Activated naive CD8-positive, alpha-beta T cell treated with anti-CD3 and anti-CD28 coated beads for 36 hours (primary cell): ENCODE data around the gene DCUN1D3. TPM values are rescaled to one million over a fixed set of nuclear protein-coding genes. Genes with fewer than 3 reads are reported as not detected.
"Not testable (repeated sequence)": the region's sequence is repeated elsewhere in the genome, so short reads cannot be mapped to it uniquely, and the experiment has no call there.

Source experiments
- DNase-seq: peaks from one replicate; pipeline ENCODE4 v3.0.0; 2021
- H3K27ac Mint-ChIP-seq: one replicate; pipeline ENCODE4 v1.8.0; 2022; ENCODE audit warnings: mild to moderate bottlenecking, moderate library complexity, mixed read lengths
- H3K27me3 Mint-ChIP-seq: one replicate; pipeline ENCODE4 v1.8.0; 2022; ENCODE audit warnings: mild to moderate bottlenecking, mixed read lengths
- H3K36me3 Mint-ChIP-seq: one replicate; pipeline ENCODE4 v1.8.0; 2021; ENCODE audit warnings: mild to moderate bottlenecking, mixed read lengths
- H3K4me1 Mint-ChIP-seq: one replicate; pipeline ENCODE4 v1.8.0; 2021; ENCODE audit warnings: mixed read lengths
- H3K4me3 Mint-ChIP-seq: one replicate; pipeline ENCODE4 v1.8.0; 2022; ENCODE audit warnings: mild to moderate bottlenecking, moderate library complexity, mixed read lengths
- H3K9me3 Mint-ChIP-seq: one replicate; pipeline ENCODE4 v1.8.0; 2022; ENCODE audit warnings: mixed read lengths
- total RNA-seq, 2 experiments: library from RNA; stranded (reverse); gene quantifications; one replicate each; pipeline ENCODE4 v1.2.3, GENCODE V29; 2021

The DCUN1D3 gene
- total RNA-seq, 2 experiments from 2014 or later: 7.7 to 8.2 TPM

DNA sequence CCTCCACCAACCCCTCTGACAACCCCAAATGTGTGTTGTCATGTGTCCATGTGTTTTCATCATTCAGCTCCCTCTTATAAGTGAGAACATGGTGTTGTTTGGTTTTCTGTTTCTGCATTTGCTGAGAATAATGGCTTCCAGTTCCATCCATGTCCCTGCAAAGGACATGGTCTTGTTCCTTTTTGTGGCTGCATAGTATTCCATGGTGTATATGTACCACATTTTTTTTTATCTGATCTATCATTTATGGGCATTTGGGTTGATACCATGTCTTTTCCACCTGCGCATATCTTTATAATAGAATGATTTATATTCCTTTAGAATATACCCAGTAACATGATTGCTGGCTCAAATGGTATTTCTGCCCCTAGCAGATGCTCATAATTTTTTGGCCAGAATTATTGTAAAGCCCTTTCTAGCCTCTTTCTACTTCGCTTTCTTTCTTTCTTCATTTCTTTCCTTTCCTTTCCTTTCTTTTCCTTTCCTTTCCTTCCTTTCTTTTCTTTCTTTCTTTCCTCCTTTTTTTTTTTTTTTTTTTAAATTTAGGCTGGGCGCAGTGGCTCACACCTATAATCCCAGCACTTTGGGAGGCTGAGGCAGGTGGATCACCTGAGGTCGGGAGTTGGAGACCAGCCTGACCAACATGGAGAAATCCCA lies 81.1 kb downstream of the DCUN1D3 start:
- Mint-ChIP-seq H3K36me3 (peaks cover 36% of the 10 kb centered on the region), H3K9me3 (no peaks in the 10 kb centered on the region), H3K27ac (no peak overlapping the region), H3K4me1 (peaks cover 14% of the 10 kb centered on the region), H3K27me3 (no peaks in the 10 kb centered on the region), H3K4me3 (no peak overlapping the region)
- DNase-seq: no peak

DNA sequence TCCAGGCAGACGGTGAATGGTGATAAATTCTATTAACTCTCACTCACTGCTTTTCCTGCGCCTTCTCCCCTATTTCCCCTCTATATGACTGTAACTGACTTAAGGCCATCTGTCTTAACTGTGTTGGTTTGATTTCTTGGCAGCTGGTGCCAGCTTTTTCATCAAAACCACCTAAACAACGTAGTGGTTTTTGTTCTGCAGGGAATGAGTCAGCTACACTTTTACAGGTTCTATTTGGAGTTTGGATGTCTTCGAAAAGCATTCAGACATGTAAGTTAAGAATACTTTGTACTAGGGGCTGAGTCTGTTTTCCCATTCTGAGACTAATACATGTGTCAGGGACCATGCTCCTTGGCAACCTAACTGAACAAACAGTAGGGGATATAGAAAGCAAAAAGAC lies 85.4 kb downstream of the DCUN1D3 start:
- DNase-seq: no peak
- Mint-ChIP-seq H3K27me3 (no peaks in the 10 kb centered on the region), H3K36me3 (peaks cover 31% of the 10 kb centered on the region)

DNA sequence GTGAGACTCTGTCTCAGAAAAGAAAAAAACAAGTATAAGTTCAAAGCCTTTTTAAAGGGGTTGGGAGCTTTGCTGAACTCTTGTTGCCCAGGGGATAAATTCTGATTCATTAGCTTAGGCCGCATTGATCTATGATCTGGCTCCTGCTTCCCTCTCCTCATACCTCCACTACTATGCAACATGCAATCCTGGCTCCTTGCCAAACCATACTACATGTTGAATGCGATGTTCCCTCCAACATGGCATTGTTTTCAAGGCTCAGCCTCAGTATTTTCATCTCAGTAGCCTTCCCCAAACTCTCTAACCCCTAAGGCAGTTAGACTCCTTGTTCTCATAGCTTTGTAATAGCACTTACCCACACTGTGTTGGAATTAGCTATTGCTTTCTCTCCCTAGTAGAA lies 87.6 kb downstream of the DCUN1D3 start:
- Mint-ChIP-seq H3K4me1 (peaks cover 6% of the 10 kb centered on the region), H3K4me3 (no peak overlapping the region), H3K27ac (no peak overlapping the region), H3K9me3 (no peaks in the 10 kb centered on the region), H3K36me3 (peaks cover 27% of the 10 kb centered on the region), H3K27me3 (no peaks in the 10 kb centered on the region)
- DNase-seq: no peak

More for the DNA sequence above, 85.4 kb downstream of the DCUN1D3 start:
- Mint-ChIP-seq H3K27ac (no peak overlapping the region), H3K9me3 (no peaks in the 10 kb centered on the region), H3K4me3 (no peak overlapping the region), H3K4me1 (peaks cover 3% of the 10 kb centered on the region)

DNA sequence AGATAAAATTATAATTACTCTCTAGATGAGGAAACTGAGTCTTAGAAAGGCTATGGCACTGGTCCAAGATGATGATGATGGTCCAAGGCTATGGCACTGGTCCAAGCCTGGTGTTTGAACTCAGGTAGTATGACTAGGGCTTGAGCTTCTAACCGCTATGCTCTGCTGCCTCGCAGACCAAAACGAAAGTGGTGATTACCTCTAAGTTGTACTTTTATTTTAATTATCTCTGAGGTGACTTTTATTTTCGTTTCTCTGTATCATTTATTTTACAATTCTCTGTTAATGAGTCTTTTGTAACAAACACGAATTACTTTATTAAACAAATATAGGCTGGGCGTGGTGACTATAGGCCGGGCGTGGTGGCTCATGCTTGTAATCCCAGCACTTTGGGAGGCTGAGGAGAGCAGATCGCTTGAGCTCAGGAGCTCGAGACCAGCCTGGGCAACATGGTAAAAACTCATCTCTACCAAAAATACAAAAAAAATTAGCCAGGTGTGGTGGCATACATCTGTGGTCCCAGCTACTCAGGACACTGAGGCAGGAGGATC lies 88.2 kb downstream of the DCUN1D3 start:
- Mint-ChIP-seq H3K4me1 (peaks cover 6% of the 10 kb centered on the region), H3K9me3 (no peaks in the 10 kb centered on the region), H3K27me3 (no peaks in the 10 kb centered on the region), H3K27ac (no peak overlapping the region), H3K4me3 (no peak overlapping the region), H3K36me3 (peaks cover 29% of the 10 kb centered on the region)
- DNase-seq: no peak

DNA sequence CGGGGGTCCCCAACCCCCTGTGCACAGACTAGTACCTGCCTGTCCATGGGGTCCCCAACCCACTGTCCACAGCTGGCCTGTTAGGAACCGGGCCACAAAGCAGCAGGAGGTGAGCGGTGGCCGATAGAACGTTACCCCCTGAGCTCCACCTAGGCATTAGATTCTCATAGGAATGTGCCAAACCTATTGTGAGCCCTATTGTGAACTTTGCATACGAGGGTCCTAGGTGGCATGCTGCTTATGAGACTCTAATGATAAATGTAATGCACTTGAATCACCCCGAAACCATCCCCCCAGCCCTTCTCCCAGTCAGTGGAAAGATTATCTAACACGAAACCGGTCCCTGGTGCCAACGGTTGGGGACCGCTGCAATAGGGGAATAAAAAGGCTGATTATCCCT lies 92.3 kb downstream of the DCUN1D3 start:
- no peaks in the 10 kb centered on the region for H3K27me3 Mint-ChIP-seq
- H3K27ac Mint-ChIP-seq: peak overlapping the region; percentile 95
- peaks cover 7% of the 10 kb centered on the region for H3K4me1 Mint-ChIP-seq
- DNase-seq: no peak
- H3K9me3 Mint-ChIP-seq: no peaks in the 10 kb centered on the region
- peaks cover 13% of the 10 kb centered on the region for H3K36me3 Mint-ChIP-seq
- H3K4me3 Mint-ChIP-seq: peak overlapping the region; percentile 97

DNA sequence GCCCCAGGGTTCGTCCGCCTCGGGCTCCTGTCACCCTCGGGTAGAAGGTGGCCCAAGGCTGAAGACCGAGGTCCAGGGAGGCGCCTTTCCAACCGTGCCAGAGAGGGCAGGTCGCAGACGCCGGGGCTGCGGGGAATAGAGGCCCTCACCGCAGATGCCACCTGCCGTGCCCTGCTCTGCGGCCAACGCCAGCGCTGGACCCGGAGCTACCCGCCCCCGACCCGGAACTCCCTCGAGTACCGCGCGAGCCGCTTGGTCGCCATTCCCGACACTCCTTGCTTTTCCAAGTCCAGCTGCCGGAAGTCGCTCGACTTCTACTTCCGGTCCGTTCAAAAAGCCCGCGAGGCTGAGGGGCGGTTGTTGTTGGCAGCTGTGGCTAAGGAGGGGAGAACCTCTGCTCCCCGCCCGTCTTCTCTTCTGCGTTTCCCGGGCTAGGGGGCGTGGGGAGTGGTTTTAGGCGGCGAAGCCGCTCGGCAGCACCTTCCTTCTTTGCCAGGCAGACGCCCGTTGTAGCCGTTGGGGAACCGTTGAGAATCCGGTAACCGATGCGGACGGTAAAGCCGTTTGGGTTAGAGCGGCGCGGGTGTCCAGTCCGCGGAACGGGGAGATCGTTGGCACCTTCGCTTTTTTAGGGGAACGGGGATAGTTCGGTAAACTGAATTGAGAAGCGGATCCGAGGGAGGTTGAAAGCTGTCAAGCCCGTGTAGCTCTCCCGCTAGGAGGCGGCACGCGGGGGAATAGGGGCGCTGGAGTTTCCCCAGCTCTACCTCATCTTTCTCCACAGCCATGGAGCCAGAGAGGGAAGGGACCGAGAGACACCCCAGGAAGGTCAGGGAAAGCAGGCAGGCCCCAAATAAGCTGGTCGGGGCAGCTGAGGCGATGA lies 93.7 kb downstream of the DCUN1D3 start, which contains the start of the genes ERI2 and REXO5:
Gene ERI2 (minus strand): TSS at position 305 of the 883 bp plus-strand sequence. CDS start 42 bp downstream, at position 263.
Gene REXO5 (plus strand): TSS at position 360 of the 883 bp plus-strand sequence. CDS start 427 bp downstream, at position 787.
- H3K27ac Mint-ChIP-seq: peak within 1 kb of the TSS; percentile 95
- H3K9me3 Mint-ChIP-seq: no peaks in the 10 kb centered on the region
- peaks cover 13% of the 10 kb centered on the region for H3K36me3 Mint-ChIP-seq
- DNase-seq: peak; percentile 79
- H3K27me3 Mint-ChIP-seq: no peaks in the 10 kb centered on the region
- peaks cover 7% of the 10 kb centered on the region for H3K4me1 Mint-ChIP-seq
- peak within 1 kb of the TSS; percentile 97 for H3K4me3 Mint-ChIP-seq

DNA sequence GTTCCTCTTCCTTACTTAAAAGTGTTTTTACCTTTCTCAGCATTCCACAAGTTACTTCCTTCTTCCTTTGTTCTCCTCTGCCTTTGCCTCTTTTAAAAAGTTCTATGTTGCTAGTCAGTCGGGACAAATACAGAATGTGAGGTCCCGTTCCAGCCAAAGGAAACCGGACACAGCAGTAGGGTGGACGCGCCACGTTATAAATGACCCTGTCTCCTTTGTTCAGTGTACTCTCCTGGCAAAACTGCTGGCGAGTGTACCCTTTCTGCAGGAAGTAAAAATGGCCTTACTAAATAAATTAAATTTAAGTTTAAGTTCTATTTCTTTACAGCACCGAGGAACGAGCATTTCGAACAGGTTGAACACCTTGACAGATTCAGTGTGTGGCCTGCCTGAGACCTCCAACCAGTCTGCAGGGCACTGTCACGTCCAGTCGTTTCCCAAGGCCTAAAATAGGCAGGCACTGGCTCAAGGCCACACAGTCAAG lies 94.4 kb downstream of the DCUN1D3 start:
- not testable (repeated sequence) for H3K4me1 Mint-ChIP-seq, DNase-seq, H3K36me3 Mint-ChIP-seq, H3K9me3 Mint-ChIP-seq, H3K27me3 Mint-ChIP-seq
- Mint-ChIP-seq H3K27ac (peak overlapping the region; percentile 95), H3K4me3 (peak overlapping the region; percentile 97)

Other genes with a start within 250 kb of the DCUN1D3 start
- under 1 TPM in 1 of 2 experiments, not detected in 1; 0.16 TPM for gene ACSM1, start 202.7 kb downstream of the DCUN1D3 start, total RNA-seq
- 10 to 100 TPM; 56.4 to 58.6 TPM for gene THUMPD1, start 158.5 kb downstream of the DCUN1D3 start, total RNA-seq
- gene ACSM3, start 136.3 kb downstream of the DCUN1D3 start, total RNA-seq: 10 to 100 TPM; 11.0 to 14.1 TPM
- gene ERI2, start 93.9 kb downstream of the DCUN1D3 start, total RNA-seq: 10 to 100 TPM; 22.6 to 25.1 TPM
- 10 to 100 TPM; 14.4 to 14.8 TPM for gene REXO5, start 93.8 kb downstream of the DCUN1D3 start, total RNA-seq
- 10 to 100 TPM; 22.8 to 25.0 TPM for gene LYRM1, start 413 bp upstream of the DCUN1D3 start, total RNA-seq